Neutrophil (primary cell): Measurements from ENCODE around the gene RSPH6A.

Source experiments
- H3K27ac ChIP-seq: fragments of 200-600 bp; sonication (generic); 2 replicates; pipeline ENCODE4 v1.5.1; 2016; ENCODE audit warnings: mild to moderate bottlenecking, moderate library complexity
- H3K27me3 ChIP-seq: fragments of 200-600 bp; sonication (generic); 2 replicates; pipeline ENCODE4 v1.6.0; 2016; ENCODE audit warnings: mild to moderate bottlenecking
- H3K36me3 ChIP-seq: fragments of 200-600 bp; sonication (generic); 2 replicates; pipeline ENCODE4 v1.5.1; 2017
- H3K4me1 ChIP-seq, 2 experiments: fragments of 200-600 bp in 1 of 2; sonication (generic) in 1 of 2; 1 replicate in 1 of 2; 2 replicates in 1 of 2; pipeline versions ENCODE4 v1.5.1 to v1.6.1; 2013 to 2016; ENCODE audit warnings: low read depth in 1 of 2, low read length in 1 of 2, mild to moderate bottlenecking in 1 of 2, moderate library complexity in 1 of 2; ENCODE audit not compliant: control insufficient read depth in 1 of 2, insufficient read depth in 1 of 2
- H3K4me3 ChIP-seq, 2 experiments: fragments of 200-600 bp in 1 of 2; sonication (generic) in 1 of 2; 1 replicate in 1 of 2; 2 replicates in 1 of 2; pipeline ENCODE4 v1.5.1; 2013 to 2016; ENCODE audit warnings: low read depth in 1 of 2, low read length in 1 of 2, mild to moderate bottlenecking in 1 of 2, moderate library complexity in 1 of 2
- H3K9me3 ChIP-seq: fragments of 200-600 bp; sonication (generic); 2 replicates; pipeline ENCODE4 v1.5.1; 2016
- TF ChIP-seq, protein P1 (sequence below): fragments of 200-600 bp; sonication (generic); IDR thresholded peaks from 2 replicates; pipeline ENCODE4 v1.5.1; 2016; ENCODE audit warnings: antibody characterized with exemption

Gene RSPH6A

DNA sequence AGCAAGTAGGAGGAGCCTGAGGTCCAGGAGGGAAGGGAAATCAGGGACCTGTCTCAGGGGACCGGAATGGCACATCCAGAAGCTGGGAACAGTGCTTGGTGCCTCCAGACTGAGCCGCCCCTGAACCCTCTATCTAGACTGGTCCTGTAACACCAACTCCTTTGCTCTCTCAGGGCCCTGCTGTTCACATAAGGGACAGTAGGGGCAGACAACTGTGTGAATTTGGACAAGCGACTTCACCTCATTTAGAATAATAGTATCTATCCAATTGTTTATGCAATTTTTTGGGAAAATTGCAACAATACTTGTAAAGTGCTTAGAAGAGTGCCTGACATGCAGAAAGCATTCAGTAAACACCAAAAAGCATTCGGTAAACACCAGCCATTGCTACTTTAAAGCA lies 33.8 kb upstream of the RSPH6A start:
- Histone ChIP-seq H3K27ac (no peak overlapping the region), H3K27me3 (no peaks in the 10 kb centered on the region), H3K4me3 (no peak overlapping the region), H3K9me3 (no peaks in the 10 kb centered on the region), H3K4me1 (no peaks in the 10 kb centered on the region), H3K36me3 (peaks cover 99% of the 10 kb centered on the region)
- TF ChIP-seq, protein P1, sequence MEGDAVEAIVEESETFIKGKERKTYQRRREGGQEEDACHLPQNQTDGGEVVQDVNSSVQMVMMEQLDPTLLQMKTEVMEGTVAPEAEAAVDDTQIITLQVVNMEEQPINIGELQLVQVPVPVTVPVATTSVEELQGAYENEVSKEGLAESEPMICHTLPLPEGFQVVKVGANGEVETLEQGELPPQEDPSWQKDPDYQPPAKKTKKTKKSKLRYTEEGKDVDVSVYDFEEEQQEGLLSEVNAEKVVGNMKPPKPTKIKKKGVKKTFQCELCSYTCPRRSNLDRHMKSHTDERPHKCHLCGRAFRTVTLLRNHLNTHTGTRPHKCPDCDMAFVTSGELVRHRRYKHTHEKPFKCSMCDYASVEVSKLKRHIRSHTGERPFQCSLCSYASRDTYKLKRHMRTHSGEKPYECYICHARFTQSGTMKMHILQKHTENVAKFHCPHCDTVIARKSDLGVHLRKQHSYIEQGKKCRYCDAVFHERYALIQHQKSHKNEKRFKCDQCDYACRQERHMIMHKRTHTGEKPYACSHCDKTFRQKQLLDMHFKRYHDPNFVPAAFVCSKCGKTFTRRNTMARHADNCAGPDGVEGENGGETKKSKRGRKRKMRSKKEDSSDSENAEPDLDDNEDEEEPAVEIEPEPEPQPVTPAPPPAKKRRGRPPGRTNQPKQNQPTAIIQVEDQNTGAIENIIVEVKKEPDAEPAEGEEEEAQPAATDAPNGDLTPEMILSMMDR, result no peak

DNA sequence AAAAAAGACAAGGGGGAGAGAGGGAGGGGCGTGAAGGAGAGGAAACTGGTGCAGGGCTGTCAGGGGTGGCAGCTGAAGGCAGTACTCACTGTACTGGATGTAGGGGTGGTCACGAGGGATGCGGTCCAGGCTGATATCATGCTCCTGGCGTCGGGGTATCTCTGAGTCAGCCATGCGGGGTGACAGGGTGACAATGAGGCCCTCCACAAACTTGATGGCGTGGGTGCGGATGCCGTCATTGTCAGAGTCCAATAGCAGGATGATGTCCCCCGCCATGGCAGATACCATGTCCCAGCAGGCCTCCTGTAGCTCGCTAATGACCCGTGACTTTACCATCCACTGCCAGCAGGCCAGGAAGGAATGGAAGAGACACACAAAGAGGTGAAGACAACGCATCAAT lies 32.6 kb upstream of the RSPH6A start:
- TF ChIP-seq, protein P1, result no peak
- H3K9me3 ChIP-seq, result no peaks in the 10 kb centered on the region
- H3K36me3 ChIP-seq, result peaks cover 99% of the 10 kb centered on the region
- no peak overlapping the region for H3K27ac ChIP-seq
- no peaks in the 10 kb centered on the region for H3K4me1 ChIP-seq
- no peaks in the 10 kb centered on the region for H3K27me3 ChIP-seq
- H3K4me3 ChIP-seq, result no peak overlapping the region

DNA sequence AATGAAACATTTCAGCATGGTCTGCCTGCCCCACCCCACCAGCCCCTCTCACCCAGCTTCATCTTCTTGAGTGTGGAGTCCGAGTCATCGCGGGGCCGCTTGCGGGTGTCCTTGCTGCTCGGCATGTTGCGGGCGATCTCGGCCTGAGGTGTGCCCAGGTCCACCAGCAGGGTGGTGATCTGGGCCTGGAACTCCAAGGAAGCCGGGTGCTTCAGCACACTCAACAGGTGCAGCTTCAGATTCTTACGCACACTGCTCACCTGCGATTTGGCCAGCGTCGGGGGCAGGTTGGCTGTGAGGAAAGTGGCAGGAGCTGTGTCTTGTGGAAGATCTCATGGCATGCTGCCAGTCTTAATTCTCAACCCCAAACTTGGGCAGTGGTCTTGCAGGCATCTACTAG lies 27.1 kb upstream of the RSPH6A start:
- Histone ChIP-seq H3K27ac (no peak overlapping the region), H3K36me3 (peaks cover 96% of the 10 kb centered on the region), H3K4me3 (no peak overlapping the region), H3K9me3 (peaks cover 3% of the 10 kb centered on the region), H3K4me1 (no peaks in the 10 kb centered on the region), H3K27me3 (no peaks in the 10 kb centered on the region)
- TF ChIP-seq, protein P1, result no peak

DNA sequence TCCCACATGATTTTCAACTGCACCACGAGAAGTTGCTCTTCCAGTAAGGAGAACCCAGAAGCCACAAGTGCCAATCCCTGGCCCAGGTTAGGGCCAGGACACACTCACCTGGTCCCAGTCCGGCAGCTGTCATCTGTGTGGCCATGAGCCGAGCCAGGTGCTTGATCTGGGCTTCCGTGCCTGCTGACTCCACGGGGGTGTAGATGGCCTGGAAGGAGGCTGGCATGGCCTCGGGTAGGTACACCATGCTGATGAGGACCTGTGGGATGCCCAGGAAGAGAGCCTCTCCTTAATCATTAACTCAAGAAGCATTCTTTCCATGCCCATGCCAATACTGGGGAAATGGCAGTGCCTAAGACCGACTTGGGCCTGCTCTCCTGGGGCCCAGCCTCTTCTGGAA lies 19.9 kb upstream of the RSPH6A start:
- Histone ChIP-seq H3K9me3 (no peaks in the 10 kb centered on the region), H3K27ac (no peak overlapping the region), H3K4me3 (no peak overlapping the region), H3K36me3 (peaks cover 94% of the 10 kb centered on the region), H3K27me3 (no peaks in the 10 kb centered on the region), H3K4me1 (no peaks in the 10 kb centered on the region)
- TF ChIP-seq, protein P1, result no peak

DNA sequence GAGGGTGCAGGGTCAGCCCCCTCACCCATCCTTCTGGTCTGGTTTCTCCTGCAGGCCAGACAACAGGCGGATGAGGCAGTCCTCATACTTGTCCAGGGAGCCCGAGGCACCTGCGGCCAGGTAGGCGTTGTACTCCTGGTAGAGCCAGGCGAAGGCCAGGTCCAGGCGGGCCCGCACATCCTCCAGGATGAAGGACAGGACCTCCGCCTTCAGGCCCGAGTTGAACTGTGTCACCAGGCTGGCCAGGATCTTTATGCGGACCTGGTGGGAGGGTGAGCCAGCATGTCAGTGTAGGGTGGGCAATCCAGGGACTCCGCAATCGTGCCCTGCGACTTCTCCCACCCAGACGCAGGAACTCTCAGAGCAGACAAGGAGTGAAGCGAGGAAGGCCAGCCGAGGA lies 13.8 kb upstream of the RSPH6A start:
- H3K27me3 ChIP-seq, result no peaks in the 10 kb centered on the region
- peaks cover 95% of the 10 kb centered on the region for H3K36me3 ChIP-seq
- H3K9me3 ChIP-seq, result no peaks in the 10 kb centered on the region
- H3K27ac ChIP-seq, result no peak overlapping the region
- no peaks in the 10 kb centered on the region for H3K4me1 ChIP-seq
- H3K4me3 ChIP-seq, result no peak overlapping the region
- TF ChIP-seq, protein P1, result no peak

DNA sequence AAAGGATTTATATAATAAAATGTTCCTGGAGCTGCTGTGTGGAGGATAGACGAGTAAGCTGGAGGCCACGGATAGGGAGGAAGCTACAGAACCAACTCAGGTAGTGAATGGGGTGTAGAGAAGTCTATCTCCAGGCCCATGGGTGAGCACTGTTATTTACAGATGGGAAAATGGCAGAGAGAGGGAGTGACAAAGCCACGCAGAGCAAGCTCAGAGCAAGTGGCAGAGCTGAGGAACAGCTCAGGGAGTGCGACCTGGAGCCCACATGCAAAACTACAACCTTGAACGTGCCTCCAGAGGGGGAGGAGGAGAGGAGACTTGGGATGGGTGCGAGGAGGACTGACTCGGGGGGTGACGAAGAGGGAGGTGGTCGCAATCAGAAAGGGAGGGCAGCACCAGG lies 13.4 kb upstream of the RSPH6A start:
- H3K36me3 ChIP-seq, result peaks cover 95% of the 10 kb centered on the region
- TF ChIP-seq, protein P1, result no peak
- H3K4me3 ChIP-seq, result no peak overlapping the region
- no peak overlapping the region for H3K27ac ChIP-seq
- no peaks in the 10 kb centered on the region for H3K9me3 ChIP-seq
- H3K4me1 ChIP-seq, result no peaks in the 10 kb centered on the region
- H3K27me3 ChIP-seq, result no peaks in the 10 kb centered on the region
